HG03460 (cell line): ENCODE data around the gene CHST11.
A peak's percentile ranks its signal among the peaks of the same experiment; 100 is the strongest.

Experiments used
- ATAC-seq: cut with Tn5 transposase; IDR thresholded peaks from one replicate; pipeline ENCODE4 v1.9.1; 2021; ENCODE audit not compliant: unreplicated experiment

CHST11 gene

GRCh38 chr12:104456417-104456949 lies at the start of gene CHST11:
Gene CHST11 (plus strand): TSS chr12:104456948.
- ATAC-seq, result peak; percentile 58

- ATAC-seq, result no peak
These were observed 49.3 kb upstream of the CHST11 start for GRCh38 chr12:104407438-104407837.

- no peak for ATAC-seq
These were observed 48.8 kb upstream of the CHST11 start for GRCh38 chr12:104407922-104408321.

- ATAC-seq, result no peak
These were observed 46.4 kb upstream of the CHST11 start for GRCh38 chr12:104410326-104410725.

GRCh38 chr12:104410786-104411185 lies 46.0 kb upstream of the CHST11 start:
- no peak for ATAC-seq

GRCh38 chr12:104411826-104412641 lies 44.7 kb upstream of the CHST11 start:
- no peak for ATAC-seq

- ATAC-seq, result no peak
These were observed 44.1 kb upstream of the CHST11 start for GRCh38 chr12:104412681-104413080.

GRCh38 chr12:104413330-104413729 lies 43.4 kb upstream of the CHST11 start:
- no peak for ATAC-seq

- no peak for ATAC-seq
These were observed 42.0 kb upstream of the CHST11 start for GRCh38 chr12:104414581-104415341.

- no peak for ATAC-seq
These were observed 41.3 kb upstream of the CHST11 start for GRCh38 chr12:104415342-104415980.

GRCh38 chr12:104416136-104416535 lies 40.6 kb upstream of the CHST11 start:
- ATAC-seq, result no peak

- no peak for ATAC-seq
These were observed 40.2 kb upstream of the CHST11 start for GRCh38 chr12:104416585-104416984.

GRCh38 chr12:104419717-104420116 lies 37.0 kb upstream of the CHST11 start:
- ATAC-seq, result no peak

- ATAC-seq, result no peak
These were observed 35.9 kb upstream of the CHST11 start for GRCh38 chr12:104420868-104421267.

GRCh38 chr12:104421343-104421742 lies 35.4 kb upstream of the CHST11 start:
- ATAC-seq, result no peak

- ATAC-seq, result no peak
These were observed 34.3 kb upstream of the CHST11 start for GRCh38 chr12:104422441-104422840.

GRCh38 chr12:104423273-104423672 lies 33.5 kb upstream of the CHST11 start:
- ATAC-seq, result no peak

- no peak for ATAC-seq
These were observed 32.9 kb upstream of the CHST11 start for GRCh38 chr12:104423809-104424208.

GRCh38 chr12:104424955-104425354 lies 31.8 kb upstream of the CHST11 start:
- no peak for ATAC-seq

- no peak for ATAC-seq
These were observed 31.1 kb upstream of the CHST11 start for GRCh38 chr12:104425614-104426013.

GRCh38 chr12:104426926-104427546 lies 29.7 kb upstream of the CHST11 start:
- ATAC-seq, result no peak
